Activated B cell treated with CpG ODN at 0.5 μM for 24 hours (primary cell): ENCODE measurements around the gene ZNF281. TPM values are rescaled to one million over a fixed set of nuclear protein-coding genes. Genes with fewer than 3 reads are reported as not detected.
A peak's percentile ranks its signal among the peaks of the same experiment; 100 is the strongest.

Source experiments
- ATAC-seq: fragments of 200-7000 bp; cut with Tn5 transposase; one replicate; pipeline ENCODE4 v1.10.0; 2021; ENCODE audit warnings: low read depth, mild to moderate bottlenecking, moderate library complexity
- CTCF ChIA-PET: fragments of 350-600 bp; sonication (Branson Sonifier 250); formaldehyde crosslinking; loops from one replicate; lab custom pipeline; 2021; ENCODE audit warnings: antibody characterized with exemption; lab: Charles Lee
- POLR2A ChIA-PET: fragments of 350-600 bp; sonication (Branson Sonifier 250); formaldehyde crosslinking; loops from one replicate; lab custom pipeline; 2021; ENCODE audit warnings: antibody characterized with exemption; lab: Charles Lee
- DNase-seq: peaks from one replicate; pipeline ENCODE4 v3.0.0; 2022
- H3K27ac Mint-ChIP-seq: one replicate; pipeline ENCODE4 v1.8.0; 2020; ENCODE audit warnings: mixed read lengths
- H3K27me3 Mint-ChIP-seq: one replicate; pipeline ENCODE4 v1.8.0; 2021; ENCODE audit warnings: mixed read lengths
- H3K36me3 Mint-ChIP-seq: one replicate; pipeline ENCODE4 v1.8.0; 2021; ENCODE audit warnings: low read depth, mixed read lengths
- H3K4me1 Mint-ChIP-seq: one replicate; pipeline ENCODE4 v1.8.0; 2021; ENCODE audit warnings: mixed read lengths
- H3K4me3 Mint-ChIP-seq: one replicate; pipeline ENCODE4 v1.8.0; 2020; ENCODE audit warnings: mild to moderate bottlenecking, mixed read lengths
- H3K9me3 Mint-ChIP-seq: one replicate; pipeline ENCODE4 v1.8.0; 2020; ENCODE audit warnings: mixed read lengths
- intact Hi-C: fragments of 100-400 bp; cut with micrococcal nuclease; formaldehyde crosslinking; loops from one replicate; pipeline ENCODE4 v1.15.1; 2024
- total RNA-seq: library from RNA; stranded (reverse); gene quantifications from 2 replicates; pipeline ENCODE4 v1.2.3, GENCODE V29; 2022
- TF ChIP-seq, protein P1 (sequence below): fragments of 200-600 bp; IDR thresholded peaks from one replicate; pipeline ENCODE4 v1.8.0; 2022; ENCODE audit warnings: antibody characterized with exemption, mild to moderate bottlenecking

ZNF281 gene
- total RNA-seq, 1 donor from 2014 or later: 31.2 TPM

DNA sequence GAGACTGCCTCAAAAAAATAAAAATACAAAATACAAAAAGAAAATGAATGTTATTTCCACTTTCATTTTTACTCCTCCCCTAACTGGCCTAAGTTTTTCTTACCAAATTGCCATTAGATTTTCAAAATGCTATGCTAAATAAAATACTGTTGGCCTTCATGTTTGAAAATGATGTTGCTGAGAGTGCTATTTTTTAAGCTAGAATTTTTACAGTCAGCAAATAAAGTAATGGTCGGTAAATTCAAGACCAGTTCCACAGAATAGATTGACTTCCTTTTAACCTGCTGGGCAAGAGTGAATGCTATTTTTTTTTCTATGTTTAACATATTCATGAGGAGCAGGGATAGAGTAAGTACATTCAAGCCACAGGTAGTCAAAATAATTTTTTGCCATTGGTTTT is 31.7 kb downstream of the ZNF281 start:
- Mint-ChIP-seq H3K4me3 (peak overlapping the region; percentile 51), H3K27me3 (no peaks in the 10 kb centered on the region), H3K27ac (no peak overlapping the region), H3K9me3 (no peaks in the 10 kb centered on the region), H3K4me1 (peaks cover 39% of the 10 kb centered on the region), H3K36me3 (no peaks in the 10 kb centered on the region)
- POLR2A ChIA-PET: no interaction called here
- ATAC-seq (no peak), DNase-seq (no peak)
- TF ChIP-seq, protein P1, sequence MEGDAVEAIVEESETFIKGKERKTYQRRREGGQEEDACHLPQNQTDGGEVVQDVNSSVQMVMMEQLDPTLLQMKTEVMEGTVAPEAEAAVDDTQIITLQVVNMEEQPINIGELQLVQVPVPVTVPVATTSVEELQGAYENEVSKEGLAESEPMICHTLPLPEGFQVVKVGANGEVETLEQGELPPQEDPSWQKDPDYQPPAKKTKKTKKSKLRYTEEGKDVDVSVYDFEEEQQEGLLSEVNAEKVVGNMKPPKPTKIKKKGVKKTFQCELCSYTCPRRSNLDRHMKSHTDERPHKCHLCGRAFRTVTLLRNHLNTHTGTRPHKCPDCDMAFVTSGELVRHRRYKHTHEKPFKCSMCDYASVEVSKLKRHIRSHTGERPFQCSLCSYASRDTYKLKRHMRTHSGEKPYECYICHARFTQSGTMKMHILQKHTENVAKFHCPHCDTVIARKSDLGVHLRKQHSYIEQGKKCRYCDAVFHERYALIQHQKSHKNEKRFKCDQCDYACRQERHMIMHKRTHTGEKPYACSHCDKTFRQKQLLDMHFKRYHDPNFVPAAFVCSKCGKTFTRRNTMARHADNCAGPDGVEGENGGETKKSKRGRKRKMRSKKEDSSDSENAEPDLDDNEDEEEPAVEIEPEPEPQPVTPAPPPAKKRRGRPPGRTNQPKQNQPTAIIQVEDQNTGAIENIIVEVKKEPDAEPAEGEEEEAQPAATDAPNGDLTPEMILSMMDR: no peak
- CTCF ChIA-PET: no interaction called here
- intact Hi-C loops: no loop called here

DNA sequence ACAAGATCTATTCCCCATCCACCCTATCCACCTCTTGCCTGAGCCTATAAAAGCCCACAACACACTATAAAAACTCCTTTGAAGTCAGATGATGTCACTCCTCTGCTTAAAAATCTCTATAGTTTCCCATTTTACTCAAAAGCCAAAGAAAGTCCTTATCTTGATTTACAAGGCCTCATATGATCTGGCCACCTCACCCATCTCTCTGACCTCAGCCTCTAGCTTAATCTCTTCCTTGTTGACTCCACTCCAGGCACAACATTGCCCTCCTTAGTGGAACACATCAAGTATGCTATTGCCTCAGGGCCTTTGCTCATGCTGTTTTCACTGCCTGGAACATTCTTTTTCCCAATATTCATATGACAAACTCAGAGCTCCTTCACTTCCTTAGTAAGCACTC is 33.3 kb downstream of the ZNF281 start:
- Mint-ChIP-seq H3K9me3 (no peaks in the 10 kb centered on the region), H3K4me1 (peaks cover 38% of the 10 kb centered on the region), H3K36me3 (no peaks in the 10 kb centered on the region), H3K27ac (no peak overlapping the region), H3K4me3 (no peak overlapping the region), H3K27me3 (no peaks in the 10 kb centered on the region)
- no peak for ATAC-seq
- ChIA-PET POLR2A (no interaction called here), CTCF (interaction anchor here (0.6 kb wide), 1 partner anchor 800 kb away, joined by 3 read pairs; no protein-coding TSS in a partner anchor)
- intact Hi-C loops: no loop called here
- TF ChIP-seq, protein P1: no peak
- DNase-seq: no peak

DNA sequence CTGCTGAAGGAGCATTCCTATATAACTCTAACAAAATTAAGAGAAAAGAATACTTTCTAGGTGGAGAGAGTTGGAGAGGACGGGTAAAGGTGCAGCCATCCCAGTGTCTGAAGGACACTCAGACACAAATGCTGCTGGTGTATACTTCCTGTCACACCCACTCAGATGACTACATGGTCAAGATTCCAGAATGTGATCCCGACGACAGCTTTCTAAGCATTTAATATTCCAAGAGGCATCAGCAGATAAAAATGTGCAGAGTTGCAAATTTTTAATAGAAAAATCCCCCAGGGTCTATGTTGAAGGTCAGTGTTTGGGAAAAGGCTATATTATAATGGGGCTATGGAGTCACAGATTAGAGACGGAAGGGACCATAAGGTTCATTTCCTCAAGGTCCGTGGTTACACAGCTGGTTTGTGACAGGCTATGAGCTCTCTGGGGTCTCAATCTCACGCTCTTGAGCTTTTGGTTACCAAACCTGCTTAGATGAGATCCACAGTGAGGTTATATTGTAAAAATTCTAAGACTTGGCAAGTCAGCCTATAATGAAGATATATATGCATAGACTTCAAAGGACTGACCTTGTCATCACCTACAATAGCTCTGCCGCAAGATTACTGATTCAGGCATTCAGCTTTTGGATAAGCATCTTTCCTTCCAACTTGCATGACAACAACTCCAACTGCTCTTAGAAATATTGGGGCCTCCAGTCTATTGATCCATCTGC is 35.1 kb downstream of the ZNF281 start:
- H3K27me3 Mint-ChIP-seq: no peaks in the 10 kb centered on the region

GRCh38 chr1:200373811-200374231 is 36.0 kb downstream of the ZNF281 start:
- H3K4me3 Mint-ChIP-seq: no peak overlapping the region
- H3K36me3 Mint-ChIP-seq: no peaks in the 10 kb centered on the region
- H3K9me3 Mint-ChIP-seq: no peaks in the 10 kb centered on the region
- ChIA-PET POLR2A (no interaction called here), CTCF (no interaction called here)
- no peaks in the 10 kb centered on the region for H3K27me3 Mint-ChIP-seq
- TF ChIP-seq, protein P1: no peak
- DNase-seq (no peak), ATAC-seq (no peak)
- no peak overlapping the region for H3K27ac Mint-ChIP-seq
- intact Hi-C loops: no loop called here
- H3K4me1 Mint-ChIP-seq: peaks cover 19% of the 10 kb centered on the region

More for the DNA sequence above, 35.1 kb downstream of the ZNF281 start:
- Mint-ChIP-seq H3K27ac (no peak overlapping the region), H3K9me3 (no peaks in the 10 kb centered on the region), H3K36me3 (no peaks in the 10 kb centered on the region), H3K4me1 (peaks cover 26% of the 10 kb centered on the region), H3K4me3 (no peak overlapping the region)
- DNase-seq (no peak), ATAC-seq (no peak)
- ChIA-PET CTCF (no interaction called here), POLR2A (no interaction called here)
- TF ChIP-seq, protein P1: no peak
- intact Hi-C loops: no loop called here

DNA sequence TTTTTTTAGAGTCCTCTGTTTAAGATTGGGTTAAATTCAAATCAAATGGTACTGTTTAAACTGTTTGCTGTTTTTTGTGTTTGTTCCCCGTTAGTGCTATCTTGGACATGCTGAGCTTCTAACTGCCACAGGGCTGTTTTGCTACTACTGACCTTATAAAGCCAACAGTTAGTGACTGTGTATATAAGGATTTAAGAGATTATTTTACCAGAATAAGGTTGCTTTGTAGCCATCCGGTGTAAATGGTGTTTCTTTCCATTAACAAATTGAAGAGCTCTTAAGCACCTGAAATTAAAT is 37.0 kb downstream of the ZNF281 start:
- DNase-seq (no peak), ATAC-seq (no peak)
- H3K4me3 Mint-ChIP-seq: no peak overlapping the region
- CTCF ChIA-PET: interaction anchor here (1.1 kb wide), 1 partner anchor 71 kb away, joined by 4 read pairs; no protein-coding TSS in a partner anchor
- H3K27ac Mint-ChIP-seq: no peak overlapping the region
- no peaks in the 10 kb centered on the region for H3K27me3 Mint-ChIP-seq
- H3K9me3 Mint-ChIP-seq: no peaks in the 10 kb centered on the region
- peaks cover 12% of the 10 kb centered on the region for H3K4me1 Mint-ChIP-seq
- POLR2A ChIA-PET: no interaction called here
- intact Hi-C loops: no loop called here
- no peaks in the 10 kb centered on the region for H3K36me3 Mint-ChIP-seq
- TF ChIP-seq, protein P1: no peak
